B cell (primary cell): ENCODE data around the gene CTNNA3. TPM values are rescaled to one million over a fixed set of nuclear protein-coding genes. Genes with fewer than 3 reads are reported as not detected.

ENCODE experiments used
- ATAC-seq: fragments of 200-7000 bp; cut with Tn5 transposase; one replicate; pipeline ENCODE4 v1.10.0; 2021; ENCODE audit warnings: low read depth, mild to moderate bottlenecking, moderate number of reproducible peaks, moderate library complexity
- CTCF ChIA-PET: fragments of 350-600 bp; sonication (Branson Sonifier 250); formaldehyde crosslinking; loops from one replicate; lab custom pipeline; 2021; ENCODE audit warnings: antibody characterized with exemption, inconsistent platforms; lab: Charles Lee
- POLR2A ChIA-PET: fragments of 350-600 bp; sonication (Branson Sonifier 250); formaldehyde crosslinking; loops from one replicate; lab custom pipeline; 2021; ENCODE audit warnings: antibody characterized with exemption; lab: Charles Lee
- DNase-seq: peaks from one replicate; pipeline ENCODE4 v3.0.0; 2013
- H2AFZ ChIP-seq: 2 replicates; pipeline ENCODE4 v1.6.1; 2012; ENCODE audit warnings: mild to moderate bottlenecking, low read depth, low read length; ENCODE audit not compliant: insufficient read depth, poor library complexity, severe bottlenecking
- H3K27ac ChIP-seq, 2 donors: 1 replicate in 1 of 2; 2 replicates in 1 of 2; pipeline ENCODE4 v1.5.1; 2012 to 2013; ENCODE audit warnings: low read length in 2 of 2, mild to moderate bottlenecking in 2 of 2, moderate library complexity in 1 of 2
- H3K27me3 ChIP-seq, 4 experiments: fragments of 200-600 bp in 1 of 4; sonication (generic) in 1 of 4; replicated peaks in 1 of 4; 1 replicate in 2 of 4; 2 replicates in 2 of 4; pipeline versions ENCODE4 v1.6.1 to v1.7.0; 2013 to 2016; ENCODE audit warnings: low read length in 3 of 4, mild to moderate bottlenecking in 2 of 4, mixed read lengths in 1 of 4, moderate library complexity in 1 of 4; ENCODE audit not compliant: insufficient read depth in 4 of 4, control insufficient read depth in 3 of 4; ENCODE audit errors: control extremely low read depth in 1 of 4
- H3K36me3 ChIP-seq, 2 experiments: replicated peaks in 1 of 2; 1 replicate in 1 of 2; 2 replicates in 1 of 2; pipeline versions ENCODE4 v1.6.1 to v1.7.1; 2013; ENCODE audit warnings: low read length in 1 of 2; ENCODE audit not compliant: insufficient read depth in 2 of 2, control insufficient read depth in 1 of 2; ENCODE audit errors: control extremely low read depth in 1 of 2, extremely low read depth in 1 of 2
- H3K4me1 ChIP-seq, 2 donors: fragments of 200-600 bp in 1 of 2; sonication (generic) in 1 of 2; 1 replicate in 1 of 2; 2 replicates in 1 of 2; pipeline versions ENCODE4 v1.5.1 to v1.6.1; 2013 to 2017; ENCODE audit warnings: low read length in 2 of 2; ENCODE audit not compliant: control insufficient read depth in 2 of 2, insufficient read depth in 2 of 2
- H3K4me2 ChIP-seq: replicated peaks from 2 replicates; pipeline ENCODE3; 2012; ENCODE audit warnings: mild to moderate bottlenecking, low read depth, low read length; ENCODE audit not compliant: poor library complexity, severe bottlenecking
- H3K4me3 ChIP-seq, 5 experiments: fragments of 200-600 bp in 1 of 5; sonication (generic) in 1 of 5; 1 replicate in 3 of 5; 2 replicates in 2 of 5; pipeline versions ENCODE4 v1.5.1 to v1.7.0; 2011 to 2016; ENCODE audit warnings: low read length in 4 of 5, mild to moderate bottlenecking in 4 of 5, low read depth in 2 of 5, control low read depth in 1 of 5, moderate library complexity in 1 of 5; ENCODE audit not compliant: insufficient read depth in 1 of 5; ENCODE audit errors: control extremely low read depth in 1 of 5, extremely low read depth in 1 of 5
- H3K79me2 ChIP-seq: fragments of 200-600 bp; sonication (generic); one replicate; pipeline ENCODE4 v1.6.0; 2016; ENCODE audit warnings: low read length; ENCODE audit not compliant: control insufficient read depth, insufficient read depth
- H3K9ac ChIP-seq: fragments of 200-600 bp; sonication (generic); 2 replicates; pipeline ENCODE4 v1.6.1; 2017; ENCODE audit warnings: mild to moderate bottlenecking, low read length, moderate library complexity
- H3K9me3 ChIP-seq, 3 donors: one replicate each; pipeline versions ENCODE4 v1.6.1 to v1.7.1; 2013; ENCODE audit warnings: low read length in 2 of 3; ENCODE audit not compliant: control insufficient read depth in 2 of 3, insufficient read depth in 1 of 3; ENCODE audit errors: control extremely low read depth in 1 of 3
- H4K20me1 ChIP-seq: 2 replicates; pipeline ENCODE4 v1.6.0; 2012; ENCODE audit warnings: mild to moderate bottlenecking, low read length; ENCODE audit not compliant: insufficient read depth, control insufficient read depth, poor library complexity, severe bottlenecking
- H3K27ac Mint-ChIP-seq: one replicate; pipeline ENCODE4 v1.8.0; 2021; ENCODE audit warnings: mixed read lengths
- H3K27me3 Mint-ChIP-seq: one replicate; pipeline ENCODE4 v1.8.0; 2021; ENCODE audit warnings: mixed read lengths
- H3K4me1 Mint-ChIP-seq: one replicate; pipeline ENCODE4 v1.8.0; 2021; ENCODE audit warnings: mixed read lengths
- H3K4me3 Mint-ChIP-seq: one replicate; pipeline ENCODE4 v1.8.0; 2021; ENCODE audit warnings: mixed read lengths
- H3K9me3 Mint-ChIP-seq: one replicate; pipeline ENCODE4 v1.8.0; 2022; ENCODE audit warnings: mixed read lengths; ENCODE audit not compliant: insufficient read depth
- EZH2 ChIP-seq: IDR thresholded peaks from 2 replicates; pipeline ENCODE4 v1.6.1; 2012; ENCODE audit warnings: borderline replicate concordance, low read depth, mild to moderate bottlenecking, moderate library complexity, low read length; ENCODE audit not compliant: insufficient read depth, poor library complexity, severe bottlenecking
- WGBS: methylation state at CpG from one replicate; pipeline ENCODE4 v1.1.5; 2013; ENCODE audit warnings: missing lambda C conversion rate; ENCODE audit not compliant: insufficient coverage; 5-methylcytosine and 5-hydroxymethylcytosine counted together
- intact Hi-C: fragments of 100-400 bp; cut with micrococcal nuclease; formaldehyde crosslinking; loops from one replicate; pipeline ENCODE4 v1.10.0; 2022
- polyA plus RNA-seq: library from polyadenylated mRNA; depleted of rRNA; stranded (reverse); fragments of >200 nt; gene quantifications from 2 replicates; pipeline ENCODE4 v1.2.3, GENCODE V29; 2012
- total RNA-seq, 2 donors: library from RNA; stranded (reverse); fragments of 120-200 nt in 1 of 2; gene quantifications; 1 replicate in 1 of 2; 2 replicates in 1 of 2; pipeline versions ENCODE4 v1.2.3 to v1.2.4, GENCODE V29; 2013 to 2022
- TF ChIP-seq, protein P1 (sequence below): fragments of 200-600 bp; IDR thresholded peaks from one replicate; pipeline ENCODE4 v1.8.0; 2022; ENCODE audit warnings: antibody characterized with exemption, mild to moderate bottlenecking

The CTNNA3 gene
- total and polyA plus RNA-seq, 2 donors (not counting 1 experiment from before 2014, with no cell fraction given) = 0.01 TPM; not detected in 1

DNA sequence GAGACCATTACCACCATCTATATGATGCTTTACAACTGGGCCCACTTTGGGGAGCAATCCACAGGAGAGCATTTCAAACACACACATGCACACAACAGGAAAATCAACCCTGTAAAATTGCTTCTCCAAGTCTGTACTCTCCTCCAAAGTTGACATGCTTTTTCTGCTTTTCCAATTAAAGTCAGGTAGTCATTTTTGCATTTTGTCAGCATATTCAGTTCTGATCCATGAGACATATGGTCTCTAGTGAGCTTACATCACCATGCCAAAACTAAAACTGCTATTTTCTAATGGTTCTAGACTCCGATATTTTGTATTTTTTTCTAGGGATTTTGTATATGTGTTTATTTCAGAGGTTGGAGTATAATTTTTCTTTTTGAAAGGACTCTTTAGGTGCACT is 1143.7 kb downstream of the CTNNA3 start:
- no peaks in the 10 kb centered on the region for H3K4me1 Mint-ChIP-seq
- POLR2A ChIA-PET = no interaction called here
- WGBS = no CpG with 5 or more reads among the region's 1 CpG

DNA sequence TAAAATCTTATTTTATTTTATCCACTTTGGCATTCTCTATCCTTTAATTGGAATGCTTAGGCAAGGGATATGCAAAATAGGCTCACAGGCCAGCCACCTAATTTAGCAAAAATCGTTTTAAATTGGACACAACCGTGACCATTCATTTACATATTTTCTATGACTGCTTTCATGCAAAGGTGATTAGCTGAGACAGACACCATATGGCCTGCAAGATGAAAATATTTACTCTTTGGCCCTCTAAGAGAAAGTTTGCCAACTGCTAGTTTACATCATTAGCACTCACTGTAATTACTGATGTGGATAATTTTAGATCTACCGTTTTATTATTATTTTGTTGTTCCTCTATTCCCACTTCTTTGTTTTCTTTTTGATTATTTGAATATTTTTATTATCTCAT is 1145.6 kb downstream of the CTNNA3 start:
- Histone ChIP-seq H3K4me2 (no peak overlapping the region), H2AFZ (no peak overlapping the region), H3K36me3 (no peaks in the 10 kb centered on the region), H3K27ac (no peak overlapping the region), H3K27me3 (no peaks in the 10 kb centered on the region), H3K9me3 (peaks cover 0 to 3% (median 0%) of the 10 kb centered on the region in 3 donors), H3K4me1 (no peaks in the 10 kb centered on the region), H4K20me1 (no peaks in the 10 kb centered on the region), H3K79me2 (no peaks in the 10 kb centered on the region), H3K4me3 (no peak overlapping the region), H3K9ac (no peak overlapping the region)
- no peak for DNase-seq
- H3K9me3 Mint-ChIP-seq = no peaks in the 10 kb centered on the region
- no peaks in the 10 kb centered on the region for H3K27me3 Mint-ChIP-seq
- H3K4me3 Mint-ChIP-seq = no peak overlapping the region
- ChIA-PET CTCF (no interaction called here), POLR2A (no interaction called here)
- no peak for ATAC-seq
- WGBS = 82% methylated on average over 2 of the region's 3 CpGs
- H3K4me1 Mint-ChIP-seq = no peaks in the 10 kb centered on the region
- H3K27ac Mint-ChIP-seq = no peak overlapping the region
- intact Hi-C loops = no loop called here
- TF ChIP-seq EZH2 = no peak
- TF ChIP-seq, protein P1, sequence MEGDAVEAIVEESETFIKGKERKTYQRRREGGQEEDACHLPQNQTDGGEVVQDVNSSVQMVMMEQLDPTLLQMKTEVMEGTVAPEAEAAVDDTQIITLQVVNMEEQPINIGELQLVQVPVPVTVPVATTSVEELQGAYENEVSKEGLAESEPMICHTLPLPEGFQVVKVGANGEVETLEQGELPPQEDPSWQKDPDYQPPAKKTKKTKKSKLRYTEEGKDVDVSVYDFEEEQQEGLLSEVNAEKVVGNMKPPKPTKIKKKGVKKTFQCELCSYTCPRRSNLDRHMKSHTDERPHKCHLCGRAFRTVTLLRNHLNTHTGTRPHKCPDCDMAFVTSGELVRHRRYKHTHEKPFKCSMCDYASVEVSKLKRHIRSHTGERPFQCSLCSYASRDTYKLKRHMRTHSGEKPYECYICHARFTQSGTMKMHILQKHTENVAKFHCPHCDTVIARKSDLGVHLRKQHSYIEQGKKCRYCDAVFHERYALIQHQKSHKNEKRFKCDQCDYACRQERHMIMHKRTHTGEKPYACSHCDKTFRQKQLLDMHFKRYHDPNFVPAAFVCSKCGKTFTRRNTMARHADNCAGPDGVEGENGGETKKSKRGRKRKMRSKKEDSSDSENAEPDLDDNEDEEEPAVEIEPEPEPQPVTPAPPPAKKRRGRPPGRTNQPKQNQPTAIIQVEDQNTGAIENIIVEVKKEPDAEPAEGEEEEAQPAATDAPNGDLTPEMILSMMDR = no peak

More for the DNA sequence above, 1143.7 kb downstream of the CTNNA3 start:
- DNase-seq = no peak
- H3K36me3 ChIP-seq = no peaks in the 10 kb centered on the region
- no peaks in the 10 kb centered on the region for H4K20me1 ChIP-seq
- ATAC-seq = no peak
- TF ChIP-seq, protein P1 = no peak
- no peak for TF ChIP-seq EZH2
- H3K4me3 ChIP-seq = no peak overlapping the region
- no peaks in the 10 kb centered on the region for H3K79me2 ChIP-seq
- H3K27ac ChIP-seq = no peak overlapping the region
- no peaks in the 10 kb centered on the region for H3K4me1 ChIP-seq
- H3K27me3 Mint-ChIP-seq = no peaks in the 10 kb centered on the region
- no peak overlapping the region for H3K4me2 ChIP-seq
- H3K9me3 ChIP-seq = peaks cover 0 to 3% (median 0%) of the 10 kb centered on the region in 3 donors
- no peaks in the 10 kb centered on the region for H3K27me3 ChIP-seq
- H3K4me3 Mint-ChIP-seq = no peak overlapping the region
- intact Hi-C loops = no loop called here
- CTCF ChIA-PET = no interaction called here
- no peak overlapping the region for H3K27ac Mint-ChIP-seq
- H3K9me3 Mint-ChIP-seq = no peaks in the 10 kb centered on the region
- H3K9ac ChIP-seq = no peak overlapping the region
- no peak overlapping the region for H2AFZ ChIP-seq
